ENCODE measurements around the gene CIDEB. TPM values are rescaled to one million over a fixed set of nuclear protein-coding genes. Genes with fewer than 3 reads are reported as not detected.

CIDEB gene
- total RNA-seq, 1 donor from 2014 or later, result 1.8 TPM

GRCh38 chr14:24300326-24300980 is 7.3 kb downstream of the CIDEB start:
- peaks cover 7% of the 10 kb centered on the region for H3K4me1 Mint-ChIP-seq (ENCODE audit: low read depth, unreplicated experiment)
- peak overlapping the region; percentile 94 for H3K4me3 Mint-ChIP-seq (ENCODE audit: unreplicated experiment)
- H3K36me3 Mint-ChIP-seq (ENCODE audit: unreplicated experiment), result no peaks in the 10 kb centered on the region
- no peak for TF ChIP-seq CTCF (IDR thresholded peaks at IDR 0.05; ENCODE audit: partially characterized antibody, unreplicated experiment)
- peaks cover 13% of the 10 kb centered on the region for H3K27me3 Mint-ChIP-seq (ENCODE audit: unreplicated experiment)
- DNase-seq, result no peak
- H3K27ac Mint-ChIP-seq (ENCODE audit: unreplicated experiment), result no peak overlapping the region
- H3K9me3 Mint-ChIP-seq (ENCODE audit: unreplicated experiment), result peaks cover 11% of the 10 kb centered on the region

- H3K4me1 Mint-ChIP-seq (ENCODE audit: low read depth, unreplicated experiment), result peaks cover 7% of the 10 kb centered on the region
- H3K9me3 Mint-ChIP-seq (ENCODE audit: unreplicated experiment), result peaks cover 11% of the 10 kb centered on the region
- no peaks in the 10 kb centered on the region for H3K36me3 Mint-ChIP-seq (ENCODE audit: unreplicated experiment)
- H3K4me3 Mint-ChIP-seq (ENCODE audit: unreplicated experiment), result peak within 1 kb of the TSS; percentile 94
- DNase-seq, result peak; percentile 93
- H3K27me3 Mint-ChIP-seq (ENCODE audit: unreplicated experiment), result peaks cover 11% of the 10 kb centered on the region
- H3K27ac Mint-ChIP-seq (ENCODE audit: unreplicated experiment), result peak within 1 kb of the TSS; percentile 83
- no peak for TF ChIP-seq CTCF (IDR thresholded peaks at IDR 0.05; ENCODE audit: partially characterized antibody, unreplicated experiment)
Observed at GRCh38 chr14:24299255-24300191, 8.3 kb downstream of the CIDEB start, which contains the start of the genes DHRS1 and NOP9. DHRS1 (minus strand) TSS chr14:24299780; CDS start chr14:24299106, 674 bp downstream. NOP9 (plus strand) TSS chr14:24299850; CDS start chr14:24299955, 105 bp downstream.

- Mint-ChIP-seq H3K4me1 (ENCODE audit: low read depth, unreplicated experiment) (peaks cover 7% of the 10 kb centered on the region), H3K4me3 (ENCODE audit: unreplicated experiment) (peak overlapping the region; percentile 94), H3K27ac (ENCODE audit: unreplicated experiment) (peak overlapping the region; percentile 65), H3K9me3 (ENCODE audit: unreplicated experiment) (peaks cover 11% of the 10 kb centered on the region), H3K27me3 (ENCODE audit: unreplicated experiment) (peaks cover 9% of the 10 kb centered on the region), H3K36me3 (ENCODE audit: unreplicated experiment) (no peaks in the 10 kb centered on the region)
- TF ChIP-seq CTCF (IDR thresholded peaks at IDR 0.05; ENCODE audit: partially characterized antibody, unreplicated experiment), result no peak
- no peak for DNase-seq
Observed at GRCh38 chr14:24298892-24299254, 8.9 kb downstream of the CIDEB start.

GRCh38 chr14:24297190-24297964 is 10.4 kb downstream of the CIDEB start:
- no peak for DNase-seq
- Mint-ChIP-seq H3K9me3 (ENCODE audit: unreplicated experiment) (peaks cover 11% of the 10 kb centered on the region), H3K4me3 (ENCODE audit: unreplicated experiment) (peak overlapping the region; percentile 55), H3K27me3 (ENCODE audit: unreplicated experiment) (peaks cover 9% of the 10 kb centered on the region), H3K27ac (ENCODE audit: unreplicated experiment) (no peak overlapping the region), H3K4me1 (ENCODE audit: low read depth, unreplicated experiment) (peaks cover 7% of the 10 kb centered on the region), H3K36me3 (ENCODE audit: unreplicated experiment) (no peaks in the 10 kb centered on the region)
- TF ChIP-seq CTCF (IDR thresholded peaks at IDR 0.05; ENCODE audit: partially characterized antibody, unreplicated experiment), result peak; percentile 19
